Liver (tissue), 3 donors: ENCODE data around the gene SORCS2.

Experiments used
- ATF3 ChIP-seq: IDR thresholded peaks from 2 replicates; pipeline ENCODE4 v1.6.1; 2016; ENCODE audit warnings: antibody characterized with exemption
- CTCF ChIP-seq: fragments of 150-350 bp; IDR thresholded peaks from 2 replicates; pipeline ENCODE4 v1.5.1; 2017; ENCODE audit warnings: improper control_type of control experiment, low read depth, low read length; ENCODE audit not compliant: missing input control
- FOXA1 ChIP-seq: IDR thresholded peaks from 2 replicates; pipeline ENCODE4 v1.6.1; 2016; ENCODE audit warnings: antibody characterized with exemption
- GABPA ChIP-seq, 2 donors: IDR thresholded peaks in 1 of 2; conservative IDR thresholded peaks in 1 of 2; 2 replicates each; pipeline ENCODE4 v1.6.1; 2016; ENCODE audit warnings: antibody characterized with exemption in 2 of 2, mild to moderate bottlenecking in 1 of 2, moderate library complexity in 1 of 2
- JUND ChIP-seq, 2 donors: IDR thresholded peaks; 2 replicates each; pipeline ENCODE4 v1.6.1; 2016; ENCODE audit warnings: antibody characterized with exemption in 2 of 2
- MAX ChIP-seq: IDR thresholded peaks from 2 replicates; pipeline ENCODE4 v1.6.1; 2016; ENCODE audit warnings: antibody characterized with exemption
- RAD21 ChIP-seq, 2 donors: IDR thresholded peaks; 2 replicates each; pipeline ENCODE4 v1.6.1; 2016; ENCODE audit warnings: antibody characterized with exemption in 2 of 2, mild to moderate bottlenecking in 2 of 2
- REST ChIP-seq: IDR thresholded peaks from 2 replicates; pipeline ENCODE4 v1.6.1; 2016; ENCODE audit warnings: antibody characterized with exemption, mild to moderate bottlenecking
- SP1 ChIP-seq: IDR thresholded peaks from 2 replicates; pipeline ENCODE4 v1.6.1; 2018; ENCODE audit warnings: antibody characterized with exemption, mild to moderate bottlenecking
- donor health status: healthy.
- donor health status: healthy.

- TF ChIP-seq JUND (IDR thresholded peaks at IDR 0.05) = no peak
- TF ChIP-seq SP1 = no peak
- no peak for TF ChIP-seq MAX
- no peak for TF ChIP-seq CTCF
- TF ChIP-seq RAD21 (IDR thresholded peaks at IDR 0.05) = no peak
- no peak for TF ChIP-seq REST
- TF ChIP-seq GABPA (IDR thresholded peaks at IDR 0.05 in 1 of 2, conservative IDR thresholded peaks at IDR 0.05 in 1 of 2) = no peak
- TF ChIP-seq ATF3 = no peak
- no peak for TF ChIP-seq FOXA1
Measured at GRCh38 chr4:7441201-7441600, 248.9 kb downstream of the SORCS2 start.
